NT2/D1 (cell line): ENCODE data around the gene FSTL4.

Experiments used
- DNase-seq: peaks from one replicate; pipeline ENCODE4 v3.0.0-alpha.2; 2011; ENCODE audit warnings: low read depth, low spot score
- H3K27me3 ChIP-seq: 2 replicates; pipeline ENCODE4 v1.6.0; 2011; ENCODE audit warnings: mild to moderate bottlenecking; ENCODE audit not compliant: insufficient read length, insufficient read depth
- H3K36me3 ChIP-seq: 2 replicates; pipeline ENCODE4 v1.6.1; 2011; ENCODE audit warnings: mild to moderate bottlenecking, low read length, mixed read lengths; ENCODE audit not compliant: insufficient read depth, insufficient read length
- H3K4me1 ChIP-seq: 2 replicates; pipeline ENCODE4 v1.5.1; 2011; ENCODE audit not compliant: insufficient read depth, insufficient read length
- H3K4me3 ChIP-seq: 2 replicates; pipeline ENCODE4 v1.5.1; 2011; ENCODE audit warnings: low read depth; ENCODE audit not compliant: insufficient read length
- H3K9ac ChIP-seq: 2 replicates; pipeline ENCODE4 v1.6.0; 2011; ENCODE audit warnings: low read depth; ENCODE audit not compliant: insufficient read length
- H3K9me3 ChIP-seq: 2 replicates; pipeline ENCODE4 v1.5.1; 2011; ENCODE audit warnings: mild to moderate bottlenecking, low read length; ENCODE audit not compliant: insufficient read depth
- SUZ12 ChIP-seq: IDR thresholded peaks from 2 replicates; pipeline ENCODE4 v1.6.1; 2011; ENCODE audit not compliant: insufficient read length, insufficient read depth; ENCODE audit errors: extremely low read depth
- YY1 ChIP-seq: IDR thresholded peaks from 2 replicates; pipeline ENCODE4 v1.6.1; 2011; ENCODE audit not compliant: insufficient read length, insufficient read depth
- ZNF274 ChIP-seq: IDR thresholded peaks from 2 replicates; pipeline ENCODE4 v1.6.1; 2011; ENCODE audit warnings: mild to moderate bottlenecking, low read depth, low read length

Gene FSTL4

GRCh38 chr5:133316346-133317343 is 295.7 kb downstream of the FSTL4 start:
- H3K36me3 ChIP-seq = no peaks in the 10 kb centered on the region
- TF ChIP-seq YY1 = no peak
- no peak for TF ChIP-seq ZNF274
- no peak for TF ChIP-seq SUZ12
- H3K4me3 ChIP-seq = no peak overlapping the region
- no peak for DNase-seq
- no peaks in the 10 kb centered on the region for H3K9me3 ChIP-seq
- no peaks in the 10 kb centered on the region for H3K27me3 ChIP-seq
- H3K4me1 ChIP-seq = peaks cover 3% of the 10 kb centered on the region
- H3K9ac ChIP-seq = no peak overlapping the region

GRCh38 chr5:133314086-133314485 is 298.3 kb downstream of the FSTL4 start:
- Histone ChIP-seq H3K9me3 (no peaks in the 10 kb centered on the region), H3K4me3 (no peak overlapping the region), H3K27me3 (no peaks in the 10 kb centered on the region), H3K4me1 (peaks cover 3% of the 10 kb centered on the region), H3K36me3 (no peaks in the 10 kb centered on the region), H3K9ac (no peak overlapping the region)
- TF ChIP-seq YY1 (no peak), SUZ12 (no peak), ZNF274 (no peak)
- no peak for DNase-seq

GRCh38 chr5:133311176-133311575 is 301.2 kb downstream of the FSTL4 start:
- no peaks in the 10 kb centered on the region for H3K36me3 ChIP-seq
- H3K4me1 ChIP-seq = no peaks in the 10 kb centered on the region
- no peak overlapping the region for H3K9ac ChIP-seq
- no peak for DNase-seq
- no peak overlapping the region for H3K4me3 ChIP-seq
- TF ChIP-seq YY1 = no peak
- TF ChIP-seq ZNF274 = no peak
- TF ChIP-seq SUZ12 = no peak
- no peaks in the 10 kb centered on the region for H3K27me3 ChIP-seq
- no peaks in the 10 kb centered on the region for H3K9me3 ChIP-seq

- H3K9me3 ChIP-seq = no peaks in the 10 kb centered on the region
- DNase-seq = no peak
- no peaks in the 10 kb centered on the region for H3K4me1 ChIP-seq
- no peak for TF ChIP-seq SUZ12
- no peak for TF ChIP-seq YY1
- no peak for TF ChIP-seq ZNF274
- H3K4me3 ChIP-seq = no peak overlapping the region
- no peaks in the 10 kb centered on the region for H3K36me3 ChIP-seq
- no peaks in the 10 kb centered on the region for H3K27me3 ChIP-seq
- no peak overlapping the region for H3K9ac ChIP-seq
These were observed 302.2 kb downstream of the FSTL4 start for GRCh38 chr5:133309984-133310621.

- H3K9ac ChIP-seq = no peak overlapping the region
- TF ChIP-seq YY1 = no peak
- TF ChIP-seq ZNF274 = no peak
- no peak for TF ChIP-seq SUZ12
- no peaks in the 10 kb centered on the region for H3K4me1 ChIP-seq
These were observed 303.1 kb downstream of the FSTL4 start for GRCh38 chr5:133309166-133309795.

GRCh38 chr5:133307275-133307674 is 305.1 kb downstream of the FSTL4 start:
- H3K9ac ChIP-seq = no peak overlapping the region
- H3K36me3 ChIP-seq = no peaks in the 10 kb centered on the region
- H3K4me3 ChIP-seq = no peak overlapping the region
- no peaks in the 10 kb centered on the region for H3K27me3 ChIP-seq
- no peaks in the 10 kb centered on the region for H3K9me3 ChIP-seq
- no peak for DNase-seq
- H3K4me1 ChIP-seq = no peaks in the 10 kb centered on the region
- no peak for TF ChIP-seq ZNF274
- TF ChIP-seq YY1 = no peak
- TF ChIP-seq SUZ12 = no peak

More at GRCh38 chr5:133309166-133309795, 303.1 kb downstream of the FSTL4 start:
- Histone ChIP-seq H3K27me3 (no peaks in the 10 kb centered on the region), H3K4me3 (no peak overlapping the region), H3K9me3 (no peaks in the 10 kb centered on the region), H3K36me3 (no peaks in the 10 kb centered on the region)
- no peak for DNase-seq

GRCh38 chr5:133304707-133305216 is 307.6 kb downstream of the FSTL4 start:
- Histone ChIP-seq H3K9me3 (no peaks in the 10 kb centered on the region), H3K27me3 (no peaks in the 10 kb centered on the region)

More at GRCh38 chr5:133304707-133305216, 307.6 kb downstream of the FSTL4 start:
- H3K4me3 ChIP-seq = no peak overlapping the region
- no peak for DNase-seq
- H3K9ac ChIP-seq = no peak overlapping the region
- no peak for TF ChIP-seq YY1
- TF ChIP-seq SUZ12 = no peak
- no peaks in the 10 kb centered on the region for H3K4me1 ChIP-seq
- no peaks in the 10 kb centered on the region for H3K36me3 ChIP-seq
